Measurements from ENCODE around the gene AP1S1. TPM values are rescaled to one million over a fixed set of nuclear protein-coding genes. Genes with fewer than 3 reads are reported as not detected.
"Not testable (repeated sequence)": the region's sequence is repeated elsewhere in the genome, so short reads cannot be mapped to it uniquely, and the experiment has no call there.

The AP1S1 gene
- 10 to 100 TPM; 29.6 to 55.7 (median 44.6) TPM for total RNA-seq

- H3K9me3 ChIP-seq, result no peaks in the 10 kb centered on the region
- DNase-seq (ENCODE audit: low spot score in 2 of 2), result peak; percentile 85 to 90
- TF ChIP-seq CTCF (IDR thresholded peaks at IDR 0.05) (no peak), POLR2AphosphoS5 (IDR thresholded peaks at IDR 0.05) (peak; percentile 27 to 42 (median 30))
- H3K36me3 ChIP-seq, result no peaks in the 10 kb centered on the region
- no peaks in the 10 kb centered on the region for H3K27me3 ChIP-seq
- H3K27ac ChIP-seq, result no peak within 1 kb of the TSS
- peak within 1 kb of the TSS; percentile 80 to 89 (median 85) for H3K4me3 ChIP-seq
- intact Hi-C loops (cut with DNase I; ENCODE audit: low total_unique reads), result no loop called here
- H3K4me1 ChIP-seq, result peaks cover 5 to 6% of the 10 kb centered on the region in 2 donors
Measured at GRCh38 chr7:101153969-101154692, at the start of gene AP1S1. TSS of gene AP1S1 (plus strand) at chr7:101154476. CDS start at chr7:101154515, 39 bp downstream.

GRCh38 chr7:101104799-101105198, 49.5 kb upstream of the AP1S1 start:
- H3K36me3 ChIP-seq, result no peaks in the 10 kb centered on the region
- H3K4me3 ChIP-seq, result no peak overlapping the region
- H3K27ac ChIP-seq, result no peak overlapping the region
- no peaks in the 10 kb centered on the region for H3K27me3 ChIP-seq
- H3K9me3 ChIP-seq, result no peaks in the 10 kb centered on the region
- no peak for DNase-seq (ENCODE audit: low spot score in 2 of 2)
- H3K4me1 ChIP-seq, result peaks cover 6 to 7% of the 10 kb centered on the region in 2 donors
- intact Hi-C loops (cut with DNase I; ENCODE audit: low total_unique reads), result no loop called here
- TF ChIP-seq POLR2AphosphoS5 (IDR thresholded peaks at IDR 0.05) (no peak), CTCF (IDR thresholded peaks at IDR 0.05) (no peak), POLR2A (IDR thresholded peaks at IDR 0.05) (no peak)

- H3K27me3 ChIP-seq; H3K36me3 ChIP-seq; H3K9me3 ChIP-seq; H3K4me3 ChIP-seq; H3K4me1 ChIP-seq; H3K27ac ChIP-seq; DNase-seq (ENCODE audit: low spot score in 2 of 2); intact Hi-C loops (cut with DNase I; ENCODE audit: low total_unique reads): not testable (repeated sequence)
Measured at GRCh38 chr7:101105248-101105647, 49.0 kb upstream of the AP1S1 start.

- Histone ChIP-seq H3K4me1 (peaks cover 0 to 3% of the 10 kb centered on the region in 2 donors), H3K36me3 (no peaks in the 10 kb centered on the region), H3K9me3 (no peaks in the 10 kb centered on the region), H3K4me3 (no peak overlapping the region), H3K27me3 (no peaks in the 10 kb centered on the region), H3K27ac (no peak overlapping the region)
- intact Hi-C loops (cut with DNase I; ENCODE audit: low total_unique reads), result no loop called here
- DNase-seq (ENCODE audit: low spot score in 2 of 2), result no peak
- no peak for TF ChIP-seq CTCF (IDR thresholded peaks at IDR 0.05)
Measured at GRCh38 chr7:101106386-101106785, 47.9 kb upstream of the AP1S1 start.

- H3K36me3 ChIP-seq, result no peaks in the 10 kb centered on the region
- H3K9me3 ChIP-seq, result no peaks in the 10 kb centered on the region
- DNase-seq (ENCODE audit: low spot score in 2 of 2), result no peak
- no peaks in the 10 kb centered on the region for H3K27me3 ChIP-seq
- peaks cover 0 to 3% of the 10 kb centered on the region in 2 donors for H3K4me1 ChIP-seq
- intact Hi-C loops (cut with DNase I; ENCODE audit: low total_unique reads), result no loop called here
- peak overlapping the region in 1 of 2 donors; percentile 25 for H3K27ac ChIP-seq
- no peak overlapping the region for H3K4me3 ChIP-seq
- TF ChIP-seq POLR2AphosphoS5 (IDR thresholded peaks at IDR 0.05) (peak in 1 of 3 donors; percentile 29), POLR2A (IDR thresholded peaks at IDR 0.05) (no peak), CTCF (IDR thresholded peaks at IDR 0.05) (no peak)
Measured at GRCh38 chr7:101108330-101108857, 45.9 kb upstream of the AP1S1 start.

All from breast epithelium (tissue), 4 donors.